ENCODE results near the gene TP53. TPM values are rescaled to one million over a fixed set of nuclear protein-coding genes. Genes with fewer than 3 reads are reported as not detected.

Gene TP53
- total RNA-seq: 40.6 and 70.1 TPM in 2 replicates

GRCh38 chr17:7687072-7687907, at the start of gene TP53:
TP53 (minus strand) TSS chr17:7687490; CDS start chr17:7676594, 10,896 bp downstream.

GRCh38 chr17:7716901-7717755, 29.8 kb upstream of the TP53 start, which contains the start of gene DNAH2:
DNAH2 (plus strand) TSS chr17:7717744; CDS start chr17:7719735, 1,991 bp downstream.

GRCh38 chr17:7704601-7705268, 17.4 kb upstream of the TP53 start, which contains the start of gene EFNB3:
EFNB3 (plus strand) TSS chr17:7705202; CDS start chr17:7705599, 397 bp downstream.

GRCh38 chr17:7687908-7688807, 868 bp upstream of the TP53 start, which contains the start of gene WRAP53:
WRAP53 (plus strand) TSS chr17:7688477; CDS start chr17:7688649, 172 bp downstream.

GRCh38 chr17:7650509-7651096, 36.7 kb downstream of the TP53 start, which contains the start of gene ATP1B2:
ATP1B2 (plus strand) TSS chr17:7650926; CDS start chr17:7651519, 593 bp downstream.

GRCh38 chr17:7629939-7630571, 57.2 kb downstream of the TP53 start, which contains the start of gene SHBG:
SHBG (plus strand) TSS chr17:7630135; CDS start chr17:7630173, 38 bp downstream.

GRCh38 chr17:7627250-7628121, 59.8 kb downstream of the TP53 start, which contains the start of gene SAT2:
SAT2 (minus strand) TSS chr17:7627821; CDS start chr17:7627635, 186 bp downstream.

Other genes starting within 250 kb of the TP53 start
- 0.15 and 0.32 TPM in 2 replicates for gene FGF11, start 248.0 kb downstream of the TP53 start, total RNA-seq
- 4.5 and 6.5 TPM in 2 replicates for gene CHRNB1, start 242.4 kb downstream of the TP53 start, total RNA-seq
- 6.7 and 7.1 TPM in 2 replicates for gene ZBTB4, start 207.9 kb downstream of the TP53 start, total RNA-seq
- gene SLC35G6, start 206.0 kb downstream of the TP53 start, total RNA-seq: not detected in 2 replicates
- 54.1 and 66.9 TPM in 2 replicates for gene POLR2A, start 203.1 kb downstream of the TP53 start, total RNA-seq
- 3.6 and 6.5 TPM in 2 replicates for gene TNFSF12, start 138.4 kb downstream of the TP53 start, total RNA-seq
- 0.46 and 1.6 TPM in 2 replicates for gene TNFSF13, start 128.7 kb downstream of the TP53 start, total RNA-seq
- gene SENP3, start 125.6 kb downstream of the TP53 start, total RNA-seq: 92.9 and 115 TPM in 2 replicates
- 1.1 and 1.3 TPM in 2 replicates for gene CD68, start 107.9 kb downstream of the TP53 start, total RNA-seq
- gene MPDU1, start 103.6 kb downstream of the TP53 start, total RNA-seq: 117 and 125 TPM in 2 replicates
- gene SOX15, start 97.4 kb downstream of the TP53 start, total RNA-seq: not detected in 2 replicates
- 39.2 and 47.7 TPM in 2 replicates for gene FXR2, start 72.6 kb downstream of the TP53 start, total RNA-seq
- gene SAT2, start 59.7 kb downstream of the TP53 start, total RNA-seq: 24.0 and 24.3 TPM in 2 replicates
- not detected in 2 replicates for gene SHBG, start 57.4 kb downstream of the TP53 start, total RNA-seq
- not detected in 2 replicates for gene ATP1B2, start 36.6 kb downstream of the TP53 start, total RNA-seq
- gene WRAP53, start 987 bp upstream of the TP53 start, total RNA-seq: 10.1 and 10.6 TPM in 2 replicates
- gene EFNB3, start 17.7 kb upstream of the TP53 start, total RNA-seq: 0.15 and 0.97 TPM in 2 replicates
- gene DNAH2, start 30.3 kb upstream of the TP53 start, total RNA-seq: under 0.01 and 0.30 TPM in 2 replicates
- 1.2 and 2.9 TPM in 2 replicates for gene KDM6B, start 146.7 kb upstream of the TP53 start, total RNA-seq
- gene TMEM88, start 167.6 kb upstream of the TP53 start, total RNA-seq: 27.0 and 44.8 TPM in 2 replicates
- 48.9 and 115 TPM in 2 replicates for gene NAA38, start 170.1 kb upstream of the TP53 start, total RNA-seq
- 7.0 and 7.1 TPM in 2 replicates for gene CYB5D1, start 170.5 kb upstream of the TP53 start, total RNA-seq
- 104 TPM in 2 replicates for gene CHD3, start 201.3 kb upstream of the TP53 start, total RNA-seq
- gene RNF227, start 228.8 kb upstream of the TP53 start, total RNA-seq: 0.65 and 0.76 TPM in 2 replicates
- gene KCNAB3, start 242.4 kb upstream of the TP53 start, total RNA-seq: 0.15 and 0.32 TPM in 2 replicates
- 34.5 and 35.4 TPM in 2 replicates for gene TRAPPC1, start 244.5 kb upstream of the TP53 start, total RNA-seq
- 15.9 and 17.0 TPM in 2 replicates for gene CNTROB, start 244.7 kb upstream of the TP53 start, total RNA-seq

All from epithelial cell of umbilical artery (primary cell).